Fibroblast of the aortic adventitia (primary cell): ENCODE measurements around the gene PLEKHG7. TPM values are rescaled to one million over a fixed set of nuclear protein-coding genes. Genes with fewer than 3 reads are reported as not detected.

Experiments used
- DNase-seq: peaks from one replicate; pipeline ENCODE4 v3.0.0-alpha.2; 2010; ENCODE audit warnings: low read depth
- H3K4me3 ChIP-seq: 2 replicates; pipeline ENCODE4 v1.5.1; 2011; ENCODE audit warnings: low read depth, mild to moderate bottlenecking, control low read depth, low read length, moderate library complexity
- CTCF ChIP-seq: IDR thresholded peaks from 2 replicates; pipeline ENCODE4 v1.5.1; 2011; ENCODE audit warnings: mild to moderate bottlenecking, low read length, control low read depth, inconsistent platforms; ENCODE audit not compliant: insufficient read depth
- total RNA-seq: library from RNA; depleted of rRNA; stranded (reverse); fragments of >200 nt; gene quantifications from 2 replicates; pipeline ENCODE4 v1.2.3, GENCODE V29; 2012; ENCODE audit warnings: low replicate concordance

PLEKHG7 gene
- total RNA-seq, 1 donor = not detected

- no peak overlapping the region for H3K4me3 ChIP-seq
- DNase-seq = no peak
- no peak for TF ChIP-seq CTCF
These were observed 26.1 kb upstream of the PLEKHG7 start for GRCh38 chr12:92676710-92677109.

- no peak overlapping the region for H3K4me3 ChIP-seq
- peak; percentile 14 for DNase-seq
- TF ChIP-seq CTCF = no peak
These were observed 12.2 kb upstream of the PLEKHG7 start for GRCh38 chr12:92690601-92691000.

GRCh38 chr12:92695056-92695455 lies 7.7 kb upstream of the PLEKHG7 start:
- no peak for DNase-seq
- no peak overlapping the region for H3K4me3 ChIP-seq
- TF ChIP-seq CTCF = no peak

- no peak for TF ChIP-seq CTCF
- H3K4me3 ChIP-seq = no peak overlapping the region
- DNase-seq = no peak
These were observed 7.2 kb upstream of the PLEKHG7 start for GRCh38 chr12:92695577-92695976.

- no peak for TF ChIP-seq CTCF
- H3K4me3 ChIP-seq = no peak overlapping the region
- DNase-seq = peak; percentile 76
These were observed 6.6 kb upstream of the PLEKHG7 start for GRCh38 chr12:92696216-92696615.

- no peak for TF ChIP-seq CTCF
These were observed 4.3 kb upstream of the PLEKHG7 start for GRCh38 chr12:92698474-92698873.

GRCh38 chr12:92701441-92701840 lies 1.3 kb upstream of the PLEKHG7 start:
- H3K4me3 ChIP-seq = no peak overlapping the region
- no peak for TF ChIP-seq CTCF
- DNase-seq = peak; percentile 26

More at GRCh38 chr12:92698474-92698873, 4.3 kb upstream of the PLEKHG7 start:
- no peak for DNase-seq
- no peak overlapping the region for H3K4me3 ChIP-seq
